Activated CD8-positive, alpha-beta memory T cell treated with anti-CD3 and anti-CD28 coated beads for 36 hours (primary cell): ENCODE data around the gene PLCB2. TPM values are rescaled to one million over a fixed set of nuclear protein-coding genes. Genes with fewer than 3 reads are reported as not detected.

ENCODE experiments used
- CTCF ChIA-PET: fragments of 350-600 bp; sonication (Branson Sonifier 250); formaldehyde crosslinking; loops from one replicate; lab custom pipeline; 2021; ENCODE audit warnings: antibody characterized with exemption; lab: Charles Lee
- POLR2A ChIA-PET: fragments of 350-600 bp; sonication (Branson Sonifier 250); formaldehyde crosslinking; loops from one replicate; lab custom pipeline; 2021; ENCODE audit warnings: antibody characterized with exemption; lab: Charles Lee
- total RNA-seq, 2 experiments: library from RNA; stranded (reverse); gene quantifications; one replicate each; pipeline ENCODE4 v1.2.3, GENCODE V29; 2021

The PLCB2 gene
- total RNA-seq, 2 experiments from 2014 or later: 52.3 to 53.3 TPM

DNA sequence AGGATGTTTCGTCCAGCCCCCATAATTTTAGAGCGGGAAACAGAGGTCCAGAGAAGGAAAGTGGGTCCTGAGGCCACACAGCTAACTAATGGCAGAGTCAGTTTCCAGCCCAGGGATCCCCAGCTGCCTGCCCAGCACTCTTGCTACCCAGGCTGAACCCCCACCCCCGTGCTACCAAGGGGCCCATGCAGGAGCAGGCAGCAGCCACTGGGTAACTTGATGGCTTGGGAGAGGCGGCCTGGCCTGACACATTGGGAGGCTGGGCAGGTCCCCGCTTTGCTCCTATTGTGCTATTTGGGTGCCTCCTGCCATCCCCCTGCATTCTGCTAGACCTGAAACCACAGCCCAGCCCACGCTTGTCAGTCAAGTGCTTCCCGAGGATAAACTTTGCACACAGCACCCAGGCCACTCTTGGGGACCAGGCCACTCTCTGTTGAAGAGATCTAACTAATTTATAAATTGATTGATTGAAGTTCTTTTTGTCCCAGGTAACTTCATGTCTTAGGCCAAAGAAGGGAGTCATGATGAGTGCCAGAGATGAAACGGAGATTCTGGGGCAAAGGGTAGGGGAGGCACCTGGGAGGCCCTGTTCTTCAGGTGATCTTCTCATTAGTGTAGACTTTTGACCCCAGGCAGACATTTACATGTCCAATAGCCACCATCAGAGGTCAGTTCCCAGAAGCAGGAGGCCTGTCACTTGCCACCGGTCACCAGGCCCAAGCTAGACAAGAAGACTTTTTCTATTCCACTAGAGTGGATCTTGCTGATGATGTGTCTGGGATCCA lies 61.9 kb downstream of the PLCB2 start:
- POLR2A ChIA-PET: interaction anchor here (0.6 kb wide), 1 partner anchor 199 kb away, joined by 3 read pairs; no protein-coding TSS in a partner anchor
- CTCF ChIA-PET: interaction anchor here (1.2 to 1.7 kb wide), 2 partner anchors 33 to 59 kb away, joined by 4 to 5 read pairs; no protein-coding TSS in a partner anchor

DNA sequence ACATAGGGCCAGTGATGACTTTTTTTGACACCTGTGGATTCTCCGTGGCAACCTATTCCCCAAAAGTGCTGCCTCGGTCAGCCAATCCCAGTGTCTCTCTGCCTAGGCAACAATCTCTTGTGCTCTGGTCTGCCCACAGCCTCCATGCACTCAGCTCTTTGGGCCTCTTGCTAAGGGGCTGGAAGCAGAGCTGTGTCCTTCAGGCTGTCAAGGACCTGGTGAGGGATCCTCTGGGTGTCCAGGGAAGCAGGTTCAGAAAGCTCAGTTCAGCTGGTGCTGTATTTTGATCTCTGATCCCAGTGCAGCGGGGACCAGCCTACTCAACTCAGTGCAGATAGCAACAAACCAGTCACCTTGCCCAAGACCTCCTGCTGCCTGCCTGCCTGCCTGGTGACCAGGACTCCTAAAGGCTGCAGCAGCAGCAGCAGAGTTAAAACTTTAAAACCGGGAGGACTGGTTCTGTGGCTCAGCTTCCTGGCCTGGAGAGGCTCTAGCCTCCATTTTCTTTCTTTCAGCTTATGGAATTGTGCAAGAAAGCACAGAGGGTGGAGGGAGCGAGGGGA lies 62.7 kb downstream of the PLCB2 start:
- CTCF ChIA-PET: interaction anchor here (1.2 kb wide), 1 partner anchor 34 kb away, joined by 4 read pairs; no protein-coding TSS in a partner anchor
- POLR2A ChIA-PET: interaction anchor here (0.6 kb wide), 1 partner anchor 200 kb away, joined by 3 read pairs; no protein-coding TSS in a partner anchor

DNA sequence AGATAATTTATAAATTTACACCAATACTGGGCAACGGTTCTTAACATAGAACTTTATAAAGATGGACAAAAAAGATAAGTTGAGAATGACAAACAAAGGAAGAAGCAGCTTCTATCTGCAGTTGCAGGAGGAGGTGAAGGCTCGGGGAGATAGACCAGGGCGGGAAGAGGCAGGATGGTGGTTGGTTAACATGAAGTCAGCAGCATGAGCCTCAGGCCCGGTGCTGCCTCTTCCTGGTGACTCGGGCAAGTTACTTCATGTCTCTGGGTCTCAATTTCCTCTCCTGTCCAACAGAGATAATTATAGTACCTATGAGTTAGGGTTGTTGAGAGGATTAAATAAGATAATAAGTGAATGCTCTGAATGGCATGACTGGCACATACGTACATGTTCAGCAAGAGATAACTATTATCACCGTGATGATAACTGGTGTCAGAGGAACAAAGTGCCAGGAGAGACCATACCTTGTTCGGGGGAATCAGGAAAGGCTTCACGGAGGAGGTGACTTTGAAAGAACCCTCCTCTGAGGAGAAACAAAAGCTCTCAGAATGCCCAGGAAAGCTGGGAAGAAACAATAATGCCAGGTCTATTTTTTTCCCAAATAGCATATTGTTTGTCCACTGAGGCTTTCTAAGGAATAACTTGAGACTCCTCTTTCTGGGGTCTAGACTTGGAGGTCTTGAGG lies 64.5 kb downstream of the PLCB2 start:
- ChIA-PET POLR2A (no interaction called here), CTCF (interaction anchor here (0.7 to 1.1 kb wide), 3 partner anchors 30 to 32 kb away, joined by 3 read pairs; no protein-coding TSS in a partner anchor)

DNA sequence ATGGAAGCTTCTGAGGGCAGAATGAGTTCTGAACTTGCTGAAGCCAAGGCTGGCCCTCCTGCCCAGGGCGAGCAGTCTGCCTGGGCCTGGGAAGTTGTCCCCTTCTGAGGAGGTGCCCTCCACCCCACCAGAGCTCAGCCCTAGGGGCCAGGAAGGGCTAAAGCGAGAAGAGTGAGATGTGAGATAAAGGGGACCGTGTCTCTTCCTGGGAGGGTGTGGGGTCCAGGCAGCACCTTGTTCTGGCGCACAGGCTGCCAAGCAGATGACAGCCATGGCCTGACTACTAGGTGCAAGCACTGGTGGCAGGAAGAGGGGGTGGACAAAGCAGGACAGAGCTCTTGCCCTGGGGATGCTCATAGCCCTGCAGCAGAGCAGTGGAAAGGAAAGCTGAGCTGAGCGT lies 65.1 kb downstream of the PLCB2 start:
- ChIA-PET POLR2A (interaction anchor here (0.6 kb wide), 1 partner anchor 18 kb away, joined by 4 read pairs; no protein-coding TSS in a partner anchor), CTCF (interaction anchor here (0.6 to 1.3 kb wide), 4 partner anchors 25 to 197 kb away, joined by 3 to 5 read pairs (median 4); no protein-coding TSS in a partner anchor)

DNA sequence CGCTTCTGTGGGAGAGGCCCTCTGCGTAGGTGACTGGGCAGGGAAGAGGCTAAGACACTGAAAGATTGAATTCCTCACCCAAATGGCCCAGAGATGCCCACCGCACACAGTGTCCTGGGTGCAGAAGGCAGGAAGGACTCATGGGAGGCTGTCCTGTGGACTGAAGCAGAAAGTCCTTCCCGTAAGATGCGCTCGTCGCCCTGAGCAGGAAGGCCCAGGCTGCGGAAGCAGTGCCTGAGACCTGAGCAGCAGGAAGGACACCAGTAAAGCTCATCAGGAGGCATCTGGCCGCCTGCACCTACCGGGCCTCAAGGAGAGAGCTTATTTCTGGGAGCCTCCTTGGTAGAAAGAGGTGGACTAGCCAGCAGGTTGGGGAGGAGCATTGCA lies 65.5 kb downstream of the PLCB2 start:
- ChIA-PET CTCF (interaction anchor here (0.6 to 4.7 kb wide), 5 partner anchors 25 to 196 kb away, joined by 3 to 21 read pairs (median 4); no protein-coding TSS in a partner anchor), POLR2A (interaction anchor here (0.6 kb wide), 1 partner anchor 18 kb away, joined by 4 read pairs; no protein-coding TSS in a partner anchor)

DNA sequence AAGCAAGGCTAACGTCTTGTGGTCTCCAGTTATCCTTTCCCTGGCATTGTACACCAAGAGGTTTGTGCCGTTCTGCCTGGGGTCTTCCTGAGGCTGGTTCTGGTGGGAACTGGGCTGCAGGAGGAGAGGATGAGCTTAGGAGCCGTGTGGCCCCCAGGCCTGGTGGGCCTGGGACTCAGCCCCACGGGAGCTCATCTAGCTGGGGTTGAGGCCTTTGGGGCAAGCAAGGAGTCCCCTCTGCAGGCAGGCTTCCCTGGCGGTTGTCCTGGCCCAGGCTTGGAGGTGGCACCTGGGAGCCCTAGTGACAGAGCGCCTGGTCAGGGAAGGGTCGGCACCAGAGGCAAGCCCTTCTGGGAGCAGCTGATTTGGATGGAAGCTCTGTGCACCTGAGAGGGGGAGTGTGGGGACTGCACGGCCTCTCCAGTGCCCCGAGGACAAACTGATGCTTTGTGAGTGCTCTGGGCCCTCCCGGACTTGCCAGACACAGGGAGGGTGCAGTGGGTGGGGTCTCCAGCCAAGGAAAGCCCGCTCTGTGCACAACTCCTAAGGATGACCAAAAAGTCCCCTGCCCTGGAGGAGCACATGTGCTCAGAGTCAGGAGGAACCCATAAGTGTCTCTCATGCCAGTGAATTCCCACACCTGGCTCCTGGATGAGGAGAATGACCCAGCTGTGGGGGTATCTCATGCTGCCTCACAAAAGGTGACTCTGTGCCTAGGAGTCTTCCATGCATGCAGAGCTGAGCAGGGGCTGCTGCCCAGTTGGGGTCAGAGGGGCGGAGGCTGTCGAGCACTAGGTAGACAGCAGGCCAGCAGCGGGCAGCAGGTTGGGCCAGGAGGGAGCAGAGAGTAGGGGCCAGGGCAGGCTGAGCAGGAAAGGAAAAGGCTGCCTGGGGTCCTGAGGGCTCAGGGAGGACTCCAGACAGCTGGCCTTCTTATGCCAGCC lies 66.2 kb downstream of the PLCB2 start:
- CTCF ChIA-PET: interaction anchor here (1.0 to 4.7 kb wide), 4 partner anchors 24 to 196 kb away, joined by 3 to 21 read pairs (median 6); no protein-coding TSS in a partner anchor
- POLR2A ChIA-PET: interaction anchor here (0.6 kb wide), 1 partner anchor 17 kb away, joined by 4 read pairs; no protein-coding TSS in a partner anchor

DNA sequence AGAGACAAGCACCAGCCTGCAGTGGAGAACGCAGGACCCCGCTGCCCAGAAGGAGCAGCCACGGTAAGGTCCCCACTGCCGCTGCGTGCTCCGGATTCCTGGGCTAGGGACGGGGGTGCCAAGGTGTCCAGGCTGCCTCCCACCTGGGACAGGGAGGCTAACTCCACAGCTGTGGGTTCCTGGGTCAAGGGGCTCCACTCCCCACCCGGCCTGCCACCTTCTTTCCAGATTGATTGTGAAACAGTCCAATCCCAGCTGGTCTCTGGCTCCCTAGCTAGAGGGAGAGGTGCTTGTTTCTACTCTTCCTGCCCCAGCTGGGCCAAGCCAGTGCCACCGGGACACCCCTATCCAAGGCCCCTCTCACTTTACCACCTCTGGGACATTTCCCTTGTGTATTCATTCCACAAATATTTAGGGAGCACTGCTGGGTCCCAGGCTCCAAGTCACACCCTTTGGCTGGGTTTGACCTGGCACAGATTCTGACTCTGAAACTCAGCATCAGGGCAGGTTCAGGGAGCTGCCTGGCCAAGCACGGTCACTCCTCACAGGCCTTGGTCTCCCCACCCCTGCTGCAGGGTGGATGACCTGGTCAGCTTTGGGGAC lies 67.0 kb downstream of the PLCB2 start:
- ChIA-PET CTCF (interaction anchor here (0.7 to 4.7 kb wide), 4 partner anchors 34 to 225 kb away, joined by 3 to 21 read pairs (median 6); no protein-coding TSS in a partner anchor), POLR2A (no interaction called here)

DNA sequence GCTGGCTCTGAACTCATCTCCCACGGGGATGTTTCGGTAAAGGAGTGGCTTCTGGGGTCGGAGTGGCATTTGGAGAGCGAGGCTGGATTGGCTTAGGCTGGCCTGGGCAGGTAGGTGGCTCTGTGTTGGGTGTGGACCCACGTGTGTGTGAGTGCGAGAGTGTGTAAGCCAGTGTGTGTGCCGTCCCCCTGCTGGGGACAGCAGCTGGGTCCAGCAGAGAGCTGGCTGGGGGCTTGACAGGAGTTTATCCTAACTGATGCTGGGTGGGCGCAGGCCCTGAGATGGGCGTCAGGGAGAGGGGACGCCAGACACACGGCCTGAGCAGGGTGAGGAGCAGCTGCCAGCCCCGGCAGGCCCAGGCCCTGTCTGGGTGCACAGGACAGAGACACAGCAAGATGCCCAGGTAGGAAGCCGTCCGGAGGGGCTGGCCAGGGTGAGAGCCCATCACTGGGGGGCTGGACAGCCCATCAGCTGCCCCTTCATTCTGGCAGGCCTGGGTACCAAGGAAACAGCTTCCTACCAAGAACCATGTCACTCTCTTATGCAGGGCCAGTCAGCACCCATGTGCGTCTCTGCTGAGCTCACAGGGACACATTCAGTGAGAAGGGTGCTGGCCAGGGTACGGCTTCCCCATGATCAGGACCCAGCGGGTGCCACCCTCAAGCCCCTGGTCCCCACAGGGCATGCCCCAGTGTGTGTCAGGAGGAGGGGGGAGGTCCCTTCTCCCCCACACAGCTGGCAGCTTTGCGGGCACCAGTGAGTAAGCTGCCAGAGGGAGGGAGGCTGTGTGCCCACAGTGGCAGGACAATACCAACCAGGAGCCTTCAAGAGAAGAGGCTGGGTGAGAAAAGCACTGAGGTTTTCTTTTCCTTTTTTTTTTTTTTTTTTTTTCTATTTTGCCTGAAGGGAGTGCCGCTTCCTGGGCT lies 67.8 kb downstream of the PLCB2 start:
- ChIA-PET POLR2A (no interaction called here), CTCF (interaction anchor here (0.7 to 4.7 kb wide), 4 partner anchors 35 to 225 kb away, joined by 3 to 21 read pairs (median 6); no protein-coding TSS in a partner anchor)

DNA sequence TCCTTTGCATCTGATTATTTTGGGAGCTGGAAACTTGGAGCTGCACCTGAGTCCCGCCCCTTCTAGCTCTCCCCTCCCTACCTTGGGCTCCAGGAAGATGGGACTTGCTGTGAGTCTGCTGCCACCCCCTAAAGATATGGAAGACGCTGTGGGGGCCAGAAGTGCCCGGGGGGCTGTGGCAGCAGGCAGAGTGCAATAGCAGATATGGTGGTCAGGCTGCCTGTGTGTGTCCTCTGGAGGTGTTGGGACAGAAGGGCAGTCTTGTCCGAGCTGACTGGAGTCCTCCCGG lies 68.4 kb downstream of the PLCB2 start:
- CTCF ChIA-PET: interaction anchor here (2.9 to 4.7 kb wide), 2 partner anchors 35 to 39 kb away, joined by 8 to 21 read pairs; no protein-coding TSS in a partner anchor
- POLR2A ChIA-PET: no interaction called here

DNA sequence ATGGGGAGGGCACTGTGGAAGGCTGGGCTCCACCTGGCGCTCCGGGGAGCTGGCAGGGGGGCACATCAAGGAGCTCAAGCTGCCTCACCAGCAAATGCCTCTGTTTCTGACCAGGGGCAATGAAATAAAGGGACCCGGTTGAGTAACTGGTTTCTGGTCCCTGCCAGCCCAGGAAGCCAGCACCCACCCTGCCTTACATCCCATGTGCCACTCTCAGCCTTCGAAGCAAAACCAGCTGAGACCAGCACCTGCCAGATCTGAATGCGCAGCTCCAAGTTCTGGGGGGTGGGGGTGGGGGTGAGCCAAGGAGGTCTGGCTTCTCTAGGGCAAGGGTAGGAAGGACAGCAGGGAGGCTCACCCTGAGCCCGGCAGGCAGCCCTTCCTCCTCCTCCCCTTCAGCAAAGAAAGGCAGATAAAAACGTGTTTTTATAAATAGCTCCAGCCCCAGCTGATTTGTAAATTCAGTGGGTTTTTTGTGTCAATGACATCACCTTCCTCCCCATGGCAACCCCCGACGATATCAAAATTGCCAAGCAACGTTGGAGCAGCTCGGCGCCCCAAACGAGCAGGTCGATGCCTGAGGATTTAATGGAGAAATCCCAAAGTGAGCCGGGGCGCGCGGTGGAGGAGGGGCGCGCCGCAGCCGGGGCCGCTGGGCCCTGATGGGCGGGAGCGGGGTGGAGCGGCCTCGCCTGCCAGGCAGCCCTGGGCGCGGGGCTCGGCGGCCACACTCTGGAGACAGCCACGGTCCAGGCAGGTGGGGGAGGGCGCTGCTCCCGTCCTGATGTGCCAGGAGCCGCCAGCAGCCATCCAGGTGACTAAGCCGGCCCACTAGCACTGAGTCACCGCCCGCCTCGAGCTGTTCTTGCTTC lies 69.0 kb downstream of the PLCB2 start, which contains the start of gene PAK6:
TSS of gene PAK6 (plus strand) at position 532 of the 872 bp plus-strand sequence. CDS start 25,723 bp downstream, outside the sequence.
- POLR2A ChIA-PET: interaction anchor here (0.6 kb wide), 1 partner anchor 21 kb away, joined by 7 read pairs; no protein-coding TSS in a partner anchor
- CTCF ChIA-PET: interaction anchor here (0.6 to 4.7 kb wide), 4 partner anchors 36 to 94 kb away, joined by 3 to 21 read pairs (median 6); no protein-coding TSS in a partner anchor

Other genes starting within 250 kb of the PLCB2 start
- 1 to 10 TPM; 7.7 to 8.4 TPM for gene BMF, start 199.1 kb downstream of the PLCB2 start, total RNA-seq
- 10 to 100 TPM; 57.1 to 65.4 TPM for gene BUB1B, start 146.9 kb downstream of the PLCB2 start, total RNA-seq
- gene PAK6, start 68.9 kb downstream of the PLCB2 start, total RNA-seq: 1 to 10 TPM; 2.1 to 2.3 TPM
- gene ANKRD63, start 24.9 kb downstream of the PLCB2 start, total RNA-seq: under 1 TPM in 1 of 2 experiments, not detected in 1; 0.17 TPM
- 10 to 100 TPM; 15.4 to 19.3 TPM for gene INAFM2, start 15.8 kb upstream of the PLCB2 start, total RNA-seq
- gene CCDC9B, start 33.0 kb upstream of the PLCB2 start, total RNA-seq: under 1 TPM; 0.17 to 0.34 TPM
- gene PHGR1, start 43.1 kb upstream of the PLCB2 start, total RNA-seq: not detected
- under 1 TPM; 0.15 to 0.36 TPM for gene DISP2, start 50.3 kb upstream of the PLCB2 start, total RNA-seq
- gene KNSTRN, start 74.8 kb upstream of the PLCB2 start, total RNA-seq: 10 to 100 TPM; 50.1 to 60.9 TPM
- 10 to 100 TPM; 68.8 to 72.3 TPM for gene IVD, start 97.9 kb upstream of the PLCB2 start, total RNA-seq
- gene BAHD1, start 133.0 kb upstream of the PLCB2 start, total RNA-seq: 10 to 100 TPM; 23.0 to 23.5 TPM
- 10 to 100 TPM; 11.2 to 11.7 TPM for gene CHST14, start 163.0 kb upstream of the PLCB2 start, total RNA-seq